K562 (cell line): Measurements from ENCODE around the gene PTPRB.

Experiments
- E2F1 ChIP-seq: sonication (generic); formaldehyde crosslinking; IDR thresholded peaks from 2 replicates; pipeline ENCODE4 v1.8.1; 2023; ENCODE audit warnings: mild to moderate bottlenecking, missing genetic modification reagents, moderate library complexity
- ESRRB ChIP-seq: fragments of 250-450 bp; sonication (Bioruptor Pico); IDR thresholded peaks from 2 replicates; pipeline ENCODE4 v1.5.0; 2020; ENCODE audit warnings: mild to moderate bottlenecking, moderate library complexity, borderline replicate concordance
- JUN ChIP-seq, 2 experiments: sonication (generic) in 1 of 2; formaldehyde crosslinking in 1 of 2; IDR thresholded peaks; 2 replicates each; pipeline versions ENCODE4 v1.6.1 to v1.8.0; 2012 to 2022; ENCODE audit warnings: borderline replicate concordance in 2 of 2, mild to moderate bottlenecking in 2 of 2, improper control_type of control experiment in 1 of 2, low read depth in 1 of 2, low read length in 1 of 2, missing genetic modification reagents in 1 of 2
- JUNB ChIP-seq: fragments of 450-650 bp; formaldehyde crosslinking; conservative IDR thresholded peaks from 2 replicates; pipeline ENCODE4 v1.4.0; 2020; ENCODE audit warnings: mild to moderate bottlenecking
- MAZ ChIP-seq, 2 experiments: fragments of 450-650 bp in 1 of 2; sonication (generic) in 1 of 2; formaldehyde crosslinking; IDR thresholded peaks in 1 of 2; conservative IDR thresholded peaks in 1 of 2; 2 replicates each; pipeline versions ENCODE4 v1.4.0 to v1.5.0; 2020; ENCODE audit warnings: mild to moderate bottlenecking in 1 of 2, missing genetic modification reagents in 1 of 2
- MECOM ChIP-seq: fragments of 250-450 bp; sonication (Bioruptor Pico); IDR thresholded peaks from 2 replicates; pipeline ENCODE4 v1.8.0; 2022; ENCODE audit warnings: inconsistent platforms
- NFRKB ChIP-seq: fragments of 450-650 bp; IDR thresholded peaks from 2 replicates; pipeline ENCODE4 v1.6.1; 2016; ENCODE audit warnings: low read depth
- PHF8 ChIP-seq: fragments of 200-600 bp; sonication (generic); IDR thresholded peaks from 2 replicates; pipeline ENCODE4 v1.6.1; 2012; ENCODE audit warnings: mixed run types, mild to moderate bottlenecking, inconsistent platforms, low read length, moderate library complexity, borderline replicate concordance
- TAF15 ChIP-seq: fragments of 200-400 bp; formaldehyde crosslinking; IDR thresholded peaks from 2 replicates; pipeline ENCODE4 v1.6.1; 2017; ENCODE audit warnings: mild to moderate bottlenecking, low read depth, low read length, moderate library complexity
- ZNF639 ChIP-seq, 2 experiments: fragments of 200-800 bp in 1 of 2; sonication (Bioruptor generic) in 1 of 2; sonication (generic) in 1 of 2; formaldehyde crosslinking in 1 of 2; IDR thresholded peaks in 1 of 2; conservative IDR thresholded peaks in 1 of 2; 2 replicates each; pipeline versions ENCODE4 v1.5.0 to v1.6.1; 2016 to 2020; ENCODE audit warnings: missing compliant biosample characterization in 1 of 2, missing genetic modification characterization in 1 of 2, missing genetic modification reagents in 1 of 2

- TF ChIP-seq E2F1 (CRISPR knock-in tag) = no peak
- TF ChIP-seq MAZ (CRISPR knock-in tag; conservative IDR thresholded peaks at IDR 0.05 in 1 of 2, IDR thresholded peaks at IDR 0.05 in 1 of 2) = no peak
- no peak for TF ChIP-seq JUNB (CRISPR knock-in tag)
- no peak for TF ChIP-seq ZNF639 (CRISPR knock-in tag; conservative IDR thresholded peaks at IDR 0.05 in 1 of 2, IDR thresholded peaks at IDR 0.05 in 1 of 2)
- no peak for TF ChIP-seq NFRKB
- TF ChIP-seq JUN (IDR thresholded peaks at IDR 0.05; ENCODE audit: borderline replicate concordance, low read depth, low read length) = no peak
- no peak for TF ChIP-seq JUN (CRISPR knock-in tag; IDR thresholded peaks at IDR 0.05; ENCODE audit: borderline replicate concordance)
- no peak for TF ChIP-seq TAF15
- TF ChIP-seq ESRRB (CRISPR knock-in tag) = no peak
- TF ChIP-seq PHF8 = no peak
- TF ChIP-seq MECOM (CRISPR knock-in tag) = no peak
Observed at GRCh38 chr12:70468741-70469140, 168.5 kb downstream of the PTPRB start.
